Vagina (tissue), 2 donors: ENCODE data around the gene COPS4. TPM values are rescaled to one million over a fixed set of nuclear protein-coding genes. Genes with fewer than 3 reads are reported as not detected.
"Not testable (repeated sequence)": the region's sequence is repeated elsewhere in the genome, so short reads cannot be mapped to it uniquely, and the experiment has no call there.

Source experiments
- DNase-seq, 2 donors: peaks; one replicate each; pipeline ENCODE4 v3.0.0-alpha.2; 2017; ENCODE audit errors: extremely low spot score in 2 of 2
- H3K27ac ChIP-seq: fragments of 200-600 bp; sonication (generic); one replicate; pipeline ENCODE4 v1.5.1; 2019
- H3K27me3 ChIP-seq: fragments of 200-600 bp; sonication (generic); one replicate; pipeline ENCODE4 v1.5.1; 2019
- H3K36me3 ChIP-seq, 2 donors: fragments of 200-600 bp; sonication (generic); one replicate each; pipeline ENCODE4 v1.5.1; 2017 to 2019
- H3K4me1 ChIP-seq: fragments of 200-600 bp; sonication (generic); one replicate; pipeline ENCODE4 v1.5.1; 2019
- H3K4me3 ChIP-seq, 2 donors: fragments of 200-600 bp; sonication (generic); 1 replicate in 1 of 2; 2 replicates in 1 of 2; pipeline ENCODE4 v1.5.1; 2016 to 2019
- H3K9me3 ChIP-seq: fragments of 200-600 bp; sonication (generic); one replicate; pipeline ENCODE4 v1.5.1; 2019
- CTCF ChIP-seq, 3 experiments: fragments of 450-650 bp in 2 of 3; fragments of 200-600 bp in 1 of 3; sonication (generic) in 1 of 3; IDR thresholded peaks; one replicate each; pipeline ENCODE4 v1.5.1; 2017 to 2019; ENCODE audit warnings: antibody characterized with exemption in 3 of 3, mild to moderate bottlenecking in 2 of 3, moderate library complexity in 2 of 3
- POLR2A ChIP-seq, 2 donors: fragments of 450-650 bp; IDR thresholded peaks; one replicate each; pipeline ENCODE4 v1.6.1; 2017; ENCODE audit warnings: antibody characterized with exemption in 2 of 2, mild to moderate bottlenecking in 2 of 2, moderate library complexity in 2 of 2
- POLR2AphosphoS5 ChIP-seq, 2 donors: sonication (generic); formaldehyde crosslinking; IDR thresholded peaks; one replicate each; pipeline ENCODE4 v1.9.0; 2017; ENCODE audit warnings: antibody characterized with exemption in 2 of 2, mild to moderate bottlenecking in 2 of 2, low read depth in 1 of 2; ENCODE audit not compliant: insufficient read depth in 1 of 2
- intact Hi-C: fragments of 100-400 bp; cut with DNase I; formaldehyde crosslinking; loops from one replicate; pipeline ENCODE4 v1.15.1; 2023
- total RNA-seq: library from RNA; depleted of rRNA; stranded (reverse); fragments of >200 nt; gene quantifications from one replicate; pipeline ENCODE4 v1.2.3, GENCODE V29; 2016

Gene COPS4
- total RNA-seq, 1 donor from 2014 or later = 18.7 TPM

- no peak overlapping the region for H3K4me3 ChIP-seq
- H3K9me3 ChIP-seq = no peaks in the 10 kb centered on the region
- H3K4me1 ChIP-seq = peaks cover 24% of the 10 kb centered on the region
- TF ChIP-seq POLR2AphosphoS5 (IDR thresholded peaks at IDR 0.05; ENCODE audit: insufficient read depth in 1 of 2, low read depth in 1 of 2) = peak; percentile 30 to 69
- no peak for TF ChIP-seq POLR2A (IDR thresholded peaks at IDR 0.05)
- peaks cover 0 to 15% of the 10 kb centered on the region in 2 donors for H3K36me3 ChIP-seq
- H3K27me3 ChIP-seq = no peaks in the 10 kb centered on the region
- no peak for DNase-seq
- H3K27ac ChIP-seq = peak overlapping the region; percentile 64
- intact Hi-C loops = no loop called here
Observed at GRCh38 chr4:83075311-83076095, 40.5 kb downstream of the COPS4 start.

GRCh38 chr4:83080561-83080960 is 45.6 kb downstream of the COPS4 start:
- no peak overlapping the region for H3K27ac ChIP-seq
- no peak for DNase-seq
- intact Hi-C loops = no loop called here
- H3K4me1 ChIP-seq = peaks cover 9% of the 10 kb centered on the region
- no peaks in the 10 kb centered on the region for H3K27me3 ChIP-seq
- H3K36me3 ChIP-seq = no peaks in the 10 kb centered on the region
- no peak overlapping the region for H3K4me3 ChIP-seq
- TF ChIP-seq CTCF (IDR thresholded peaks at IDR 0.05) (no peak), POLR2A (IDR thresholded peaks at IDR 0.05) (no peak), POLR2AphosphoS5 (IDR thresholded peaks at IDR 0.05; ENCODE audit: insufficient read depth in 1 of 2, low read depth in 1 of 2) (no peak)
- H3K9me3 ChIP-seq = no peaks in the 10 kb centered on the region

- Histone ChIP-seq H3K27ac (no peak overlapping the region), H3K9me3 (no peaks in the 10 kb centered on the region), H3K27me3 (no peaks in the 10 kb centered on the region), H3K4me1 (no peaks in the 10 kb centered on the region), H3K4me3 (no peak overlapping the region), H3K36me3 (no peaks in the 10 kb centered on the region)
- TF ChIP-seq CTCF (IDR thresholded peaks at IDR 0.05) = no peak
- no peak for TF ChIP-seq POLR2AphosphoS5 (IDR thresholded peaks at IDR 0.05; ENCODE audit: insufficient read depth in 1 of 2, low read depth in 1 of 2)
- no peak for TF ChIP-seq POLR2A (IDR thresholded peaks at IDR 0.05)
- no peak for DNase-seq
- intact Hi-C loops = no loop called here
Observed at GRCh38 chr4:83082777-83083176, 47.8 kb downstream of the COPS4 start.

GRCh38 chr4:83083925-83084475 is 49.0 kb downstream of the COPS4 start:
- no peaks in the 10 kb centered on the region for H3K4me1 ChIP-seq
- DNase-seq = no peak
- H3K9me3 ChIP-seq = no peaks in the 10 kb centered on the region
- intact Hi-C loops = no loop called here
- TF ChIP-seq POLR2AphosphoS5 (IDR thresholded peaks at IDR 0.05; ENCODE audit: insufficient read depth in 1 of 2, low read depth in 1 of 2) = no peak
- TF ChIP-seq CTCF (IDR thresholded peaks at IDR 0.05) = no peak
- TF ChIP-seq POLR2A (IDR thresholded peaks at IDR 0.05) = no peak
- H3K36me3 ChIP-seq = no peaks in the 10 kb centered on the region
- H3K27me3 ChIP-seq = no peaks in the 10 kb centered on the region
- H3K27ac ChIP-seq = no peak overlapping the region
- no peak overlapping the region for H3K4me3 ChIP-seq

GRCh38 chr4:83084956-83085355 is 50.0 kb downstream of the COPS4 start:
- H3K27me3 ChIP-seq, DNase-seq, intact Hi-C loops, H3K4me1 ChIP-seq, H3K36me3 ChIP-seq, H3K4me3 ChIP-seq, H3K9me3 ChIP-seq, H3K27ac ChIP-seq: not testable (repeated sequence)
